ENCODE results near the gene ZNF281.

DNA sequence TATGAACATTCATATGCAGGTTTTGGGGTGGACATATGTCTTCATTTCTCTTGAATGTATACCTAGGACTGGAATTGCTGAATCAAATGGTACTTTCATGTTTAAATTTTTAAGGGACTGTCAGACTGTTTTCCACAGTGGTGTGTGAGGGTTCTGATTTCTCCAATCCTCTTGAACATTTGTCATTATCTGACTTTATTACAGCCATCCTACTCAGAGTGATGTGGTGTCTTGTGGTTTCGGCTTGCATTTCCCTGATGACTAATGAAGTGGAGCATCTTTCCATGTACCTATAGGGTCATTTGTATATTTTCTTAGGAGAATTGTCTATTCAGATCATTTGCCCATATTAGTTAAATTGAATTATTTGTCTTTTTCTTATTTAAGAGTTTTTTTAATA, 35.4 kb upstream of the ZNF281 start:
- no peak for TF ChIP-seq POLR2A (IDR thresholded peaks at IDR 0.05; ENCODE audit: low read depth, low read length)
- TF ChIP-seq TAF1 (IDR thresholded peaks at IDR 0.05; ENCODE audit: borderline replicate concordance, low read depth, low read length), result no peak
- TF ChIP-seq POLR2AphosphoS5 (IDR thresholded peaks at IDR 0.05; ENCODE audit: low read depth, low read length), result no peak
